ENCODE data around the gene PDLIM7. TPM values are rescaled to one million over a fixed set of nuclear protein-coding genes. Genes with fewer than 3 reads are reported as not detected.

The PDLIM7 gene
- polyA plus RNA-seq, 1 donor: 107 TPM

Other genes with a start within 250 kb of the PDLIM7 start
- 23.7 TPM for gene RAB24, start 193.9 kb downstream of the PDLIM7 start, polyA plus RNA-seq (ENCODE audit: insufficient read length)
- gene PRELID1, start 193.8 kb downstream of the PDLIM7 start, polyA plus RNA-seq (ENCODE audit: insufficient read length): 85.3 TPM
- gene MXD3, start 185.7 kb downstream of the PDLIM7 start, polyA plus RNA-seq (ENCODE audit: insufficient read length): 16.7 TPM
- gene LMAN2, start 145.9 kb downstream of the PDLIM7 start, polyA plus RNA-seq (ENCODE audit: insufficient read length): 118 TPM
- gene RGS14, start 139.7 kb downstream of the PDLIM7 start, polyA plus RNA-seq (ENCODE audit: insufficient read length): 11.1 TPM
- 200 TPM for gene SLC34A1, start 113.2 kb downstream of the PDLIM7 start, polyA plus RNA-seq (ENCODE audit: insufficient read length)
- 2.0 TPM for gene PFN3, start 96.9 kb downstream of the PDLIM7 start, polyA plus RNA-seq (ENCODE audit: insufficient read length)
- 14.6 TPM for gene F12, start 88.0 kb downstream of the PDLIM7 start, polyA plus RNA-seq (ENCODE audit: insufficient read length)
- gene GRK6, start 70.9 kb downstream of the PDLIM7 start, polyA plus RNA-seq (ENCODE audit: insufficient read length): 24.2 TPM
- 1.0 TPM for gene PRR7, start 50.8 kb downstream of the PDLIM7 start, polyA plus RNA-seq (ENCODE audit: insufficient read length)
- 175 TPM for gene DBN1, start 24.0 kb downstream of the PDLIM7 start, polyA plus RNA-seq (ENCODE audit: insufficient read length)
- 5.3 TPM for gene DOK3, start 12.2 kb upstream of the PDLIM7 start, polyA plus RNA-seq (ENCODE audit: insufficient read length)
- 94.7 TPM for gene DDX41, start 19.4 kb upstream of the PDLIM7 start, polyA plus RNA-seq (ENCODE audit: insufficient read length)
- 93.8 TPM for gene FAM193B, start 57.0 kb upstream of the PDLIM7 start, polyA plus RNA-seq (ENCODE audit: insufficient read length)
- 139 TPM for gene TMED9, start 94.6 kb upstream of the PDLIM7 start, polyA plus RNA-seq (ENCODE audit: insufficient read length)
- 19.1 TPM for gene B4GALT7, start 102.5 kb upstream of the PDLIM7 start, polyA plus RNA-seq (ENCODE audit: insufficient read length)

Measured in left kidney (tissue), 1 donor.